GM19455 (cell line): ENCODE data around the gene EWSR1.
"Not testable (repeated sequence)": the region's sequence is repeated elsewhere in the genome, so short reads cannot be mapped to it uniquely, and the experiment has no call there.

Source experiments
- ATAC-seq: cut with Tn5 transposase; IDR thresholded peaks from one replicate; pipeline ENCODE4 v1.9.1; 2021; ENCODE audit not compliant: unreplicated experiment

The EWSR1 gene

DNA sequence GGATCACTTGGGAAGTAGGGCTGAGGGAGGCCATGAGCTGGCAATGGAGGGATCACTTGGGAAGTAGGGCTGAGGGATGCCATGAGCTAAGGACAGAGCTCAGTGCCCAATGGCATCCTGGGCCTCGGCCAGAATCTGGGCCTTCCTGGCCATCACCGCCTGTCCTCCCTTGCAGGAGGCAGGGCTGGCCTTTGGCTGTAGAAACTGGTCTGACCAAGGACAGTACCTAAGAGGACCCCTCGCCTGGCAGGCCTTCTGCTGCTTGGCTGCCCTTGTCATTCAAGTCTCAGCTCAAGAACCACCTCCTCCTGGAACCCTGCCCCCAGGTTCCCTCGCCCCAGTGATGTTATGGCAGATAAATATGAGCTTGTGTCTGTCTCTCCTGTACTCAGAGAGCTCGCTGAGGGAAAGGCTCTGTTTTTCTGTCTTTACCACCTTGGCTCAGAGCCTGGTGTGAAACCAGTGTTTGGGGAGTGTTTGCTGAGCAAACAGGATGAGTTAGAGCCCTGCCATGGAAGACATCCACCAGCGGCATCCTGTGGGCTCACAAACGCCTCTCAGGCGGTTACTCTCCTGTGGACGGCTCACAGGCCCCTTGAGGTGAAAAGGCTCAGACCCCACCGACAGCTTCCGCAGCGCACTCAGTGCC is 66.8 kb downstream of the EWSR1 start:
- ATAC-seq, result no peak

DNA sequence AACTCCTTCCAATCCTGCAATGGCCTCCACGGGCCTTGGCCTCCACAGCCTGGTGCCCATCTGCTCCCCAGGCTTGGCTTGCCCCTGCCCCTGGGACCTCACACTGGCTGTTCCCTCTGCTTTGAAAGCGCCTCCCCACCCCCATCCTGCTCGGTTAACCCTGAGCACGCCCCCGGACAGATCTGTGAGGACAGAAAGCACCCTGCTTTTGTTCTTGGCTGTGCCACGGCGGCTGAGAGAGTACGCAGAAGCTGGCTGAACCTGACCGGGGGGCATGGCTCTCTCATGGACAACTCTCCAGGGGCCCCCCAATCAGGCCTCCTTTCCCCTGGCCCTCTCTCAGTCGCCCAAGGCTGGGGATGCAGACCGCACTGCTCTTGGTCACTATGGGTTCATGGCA is 67.6 kb downstream of the EWSR1 start:
- no peak for ATAC-seq

DNA sequence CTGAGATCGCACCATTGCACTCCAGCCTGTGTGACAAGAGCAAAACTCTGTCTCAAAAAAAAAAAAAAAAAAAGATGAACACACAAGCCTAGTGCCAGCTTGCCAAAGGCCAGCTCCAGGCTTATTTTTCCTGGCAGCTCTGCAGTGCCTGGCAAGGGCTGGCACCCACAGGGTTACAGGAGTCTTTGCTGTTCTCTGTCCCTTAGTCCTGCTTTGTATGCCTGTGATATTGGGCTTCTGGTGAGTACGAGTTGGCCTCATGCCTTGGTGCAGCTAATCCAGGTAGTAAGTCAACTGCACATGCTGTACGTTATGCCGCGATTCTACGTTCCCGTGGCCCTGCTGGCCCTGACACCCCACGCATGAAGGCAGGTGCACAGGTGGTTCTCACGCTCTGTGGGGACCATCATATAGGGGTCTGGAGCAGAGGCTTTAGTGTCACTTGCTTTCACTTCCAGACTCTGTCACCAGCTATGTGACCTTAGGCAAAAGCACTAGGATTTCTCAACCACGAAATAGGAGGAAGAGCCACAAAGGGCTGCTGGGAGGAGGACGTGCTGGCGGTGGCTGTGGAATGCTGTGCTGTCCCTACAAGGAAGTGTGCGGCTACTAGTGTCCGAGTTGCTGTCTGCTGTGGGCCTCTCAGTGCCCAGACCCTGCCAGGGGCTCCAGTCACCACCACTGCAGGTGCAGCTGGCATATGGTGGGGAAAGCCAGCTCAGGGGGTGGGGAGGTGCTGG is 68.9 kb downstream of the EWSR1 start:
- no peak for ATAC-seq

DNA sequence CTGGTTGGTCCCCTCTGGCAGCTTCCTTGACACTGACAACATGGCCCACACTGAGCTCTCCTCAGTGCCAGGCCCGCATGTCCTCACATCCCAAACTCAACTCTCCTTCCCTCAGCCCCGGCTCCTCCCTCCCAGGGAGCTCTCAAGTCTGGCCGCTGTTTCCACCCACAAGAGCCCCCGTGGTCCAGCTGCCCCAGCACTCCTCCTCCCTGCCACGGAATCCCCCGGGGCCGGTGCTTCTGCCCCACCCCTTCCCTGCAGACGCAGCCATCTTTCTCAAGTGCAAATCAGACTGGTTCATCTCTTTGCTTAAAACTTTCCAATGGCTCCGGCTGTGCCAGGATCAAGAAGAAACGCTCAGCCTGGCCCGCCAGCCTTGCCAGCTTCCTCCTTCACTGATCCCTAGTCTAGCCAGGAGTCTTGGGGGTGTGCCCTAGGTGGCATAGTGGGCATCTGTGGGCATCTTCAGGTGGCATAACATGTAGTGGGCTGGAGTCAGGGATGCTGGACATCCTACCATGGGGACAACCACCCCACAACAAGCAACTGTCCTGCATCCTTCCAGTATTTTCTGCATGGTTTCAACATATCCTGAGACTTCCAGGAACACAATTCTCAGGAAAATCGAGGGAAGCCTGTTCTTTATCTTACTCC is 69.7 kb downstream of the EWSR1 start:
- ATAC-seq, result no peak

DNA sequence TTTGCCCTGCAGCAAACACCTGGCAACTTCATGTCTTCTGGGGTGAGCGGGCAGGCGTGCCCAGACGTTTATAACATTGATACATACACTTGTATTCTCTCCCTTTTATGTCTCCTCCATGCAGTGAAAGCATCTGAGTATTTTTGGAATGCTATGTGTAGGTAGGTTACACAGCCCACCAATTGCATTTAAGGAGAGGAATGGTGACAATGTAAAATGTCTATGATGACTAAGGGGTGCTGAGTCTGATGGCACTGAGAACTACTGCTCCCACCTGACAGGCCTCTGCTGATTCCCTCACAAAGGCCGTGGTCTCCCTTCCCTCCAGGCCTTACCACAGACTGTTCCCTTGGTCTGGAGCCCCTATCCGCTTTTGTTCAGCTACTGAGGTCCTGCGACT is 70.3 kb downstream of the EWSR1 start:
- ATAC-seq, result no peak

DNA sequence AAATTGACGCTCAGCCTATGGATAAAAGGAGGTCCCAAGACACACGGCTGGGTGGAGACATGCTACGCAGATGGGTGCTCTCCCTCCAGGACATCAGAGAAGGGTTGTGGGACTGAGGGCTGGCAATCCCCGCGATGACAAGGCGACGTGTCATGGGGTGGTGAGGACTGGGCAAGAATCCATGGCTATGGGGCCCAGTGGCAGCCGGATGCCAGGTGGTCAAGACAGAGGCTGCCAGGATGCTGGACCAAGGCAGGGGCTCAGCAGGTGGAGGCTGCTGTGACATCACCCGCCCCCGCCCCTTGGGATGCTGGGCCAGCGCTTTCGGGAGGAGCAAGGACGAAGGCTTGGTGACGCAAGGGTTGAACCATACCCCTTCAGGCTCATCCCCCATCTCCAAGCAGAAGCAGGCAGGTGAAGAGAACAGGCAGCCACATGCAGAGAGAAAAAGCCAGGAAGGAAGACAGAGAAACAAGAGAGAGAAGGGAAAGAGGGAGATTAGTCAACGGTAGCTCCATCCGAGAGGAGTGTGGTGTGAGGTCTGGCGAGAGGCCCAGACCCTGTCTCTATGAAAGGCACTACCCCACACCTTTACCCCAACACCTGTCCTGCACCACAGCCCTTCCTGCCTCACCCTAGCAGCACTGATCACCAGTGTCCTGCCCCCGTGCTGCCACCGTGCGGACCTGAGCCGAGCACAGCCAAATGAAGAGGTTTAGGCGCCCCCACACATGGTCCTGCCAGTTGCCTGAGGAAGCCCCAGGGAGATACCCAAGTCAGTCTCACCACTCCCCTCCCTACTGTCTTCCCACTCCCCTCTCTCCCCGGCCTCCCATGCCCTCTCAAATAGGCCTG is 71.5 kb downstream of the EWSR1 start:
- no peak for ATAC-seq

DNA sequence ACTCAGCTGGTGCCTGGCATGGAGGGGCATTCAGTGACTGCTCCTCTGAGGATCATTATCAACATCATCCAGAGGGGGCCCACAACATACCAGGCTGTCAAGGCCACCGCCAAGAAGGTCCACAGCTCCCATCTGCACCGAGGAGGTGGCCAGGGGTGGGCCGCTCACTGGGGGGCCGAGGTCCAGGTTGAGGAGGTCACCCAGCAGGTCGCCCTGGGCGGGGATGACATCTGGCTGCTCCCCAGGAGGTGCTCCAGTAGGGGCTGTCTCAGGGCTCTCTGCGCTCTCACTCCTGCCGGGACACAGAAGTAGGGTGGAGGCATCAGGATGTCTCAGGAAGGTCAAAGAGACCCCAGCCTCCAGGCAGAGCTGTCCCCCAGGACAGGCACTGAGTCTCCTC is 72.5 kb downstream of the EWSR1 start:
- no peak for ATAC-seq

DNA sequence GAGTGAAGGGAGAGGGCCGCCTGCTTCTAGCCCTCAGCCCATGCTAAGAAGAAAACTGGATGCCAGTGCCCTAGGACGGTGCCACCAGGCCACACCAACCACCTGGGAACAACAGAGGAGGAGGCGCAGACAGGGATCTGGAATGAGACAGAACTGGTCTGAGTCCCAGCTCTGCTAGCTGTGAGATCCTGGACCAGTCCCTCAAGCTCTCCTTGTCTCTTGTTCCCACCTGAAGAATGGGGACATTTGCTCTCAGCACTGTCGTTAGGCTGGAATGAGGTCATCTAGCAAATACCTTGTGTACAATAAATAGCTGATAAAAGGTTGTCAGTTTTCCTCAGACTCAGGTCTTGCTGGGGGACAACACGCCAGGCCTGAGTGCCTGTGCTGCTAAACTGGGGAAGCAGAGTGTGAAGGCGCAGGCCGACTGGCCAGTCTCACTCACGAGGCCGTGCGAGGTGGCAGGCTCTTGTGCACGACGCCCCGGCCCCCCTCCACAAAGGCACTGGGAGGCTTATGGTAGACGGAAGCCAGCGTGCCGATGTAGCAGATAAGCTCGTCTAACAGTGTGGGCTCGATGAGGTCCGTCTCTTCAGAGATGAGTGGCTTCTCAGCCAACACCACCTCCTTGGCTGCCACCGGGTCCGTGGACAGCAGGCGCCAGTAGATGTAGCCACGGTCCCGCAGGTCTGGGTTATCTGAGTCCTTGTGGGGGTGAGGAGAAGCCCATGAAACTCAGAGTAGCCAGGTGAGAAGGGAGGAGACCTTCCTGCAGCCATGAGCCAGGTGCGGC is 73.2 kb downstream of the EWSR1 start:
- no peak for ATAC-seq

DNA sequence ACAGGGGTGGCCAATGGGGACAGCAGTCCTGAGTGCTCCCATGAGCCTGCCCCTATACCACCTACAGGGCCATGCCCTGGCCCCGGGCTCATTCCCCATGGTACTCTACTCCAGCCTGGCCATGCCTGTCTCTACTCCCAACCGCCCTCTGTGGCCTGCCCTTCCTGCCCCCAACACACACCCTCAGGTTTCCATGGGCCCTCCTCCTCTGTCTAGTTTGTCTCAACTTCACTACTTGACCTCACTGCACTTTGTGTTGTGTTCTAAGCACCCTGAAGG is 73.7 kb downstream of the EWSR1 start:
- ATAC-seq, result no peak

DNA sequence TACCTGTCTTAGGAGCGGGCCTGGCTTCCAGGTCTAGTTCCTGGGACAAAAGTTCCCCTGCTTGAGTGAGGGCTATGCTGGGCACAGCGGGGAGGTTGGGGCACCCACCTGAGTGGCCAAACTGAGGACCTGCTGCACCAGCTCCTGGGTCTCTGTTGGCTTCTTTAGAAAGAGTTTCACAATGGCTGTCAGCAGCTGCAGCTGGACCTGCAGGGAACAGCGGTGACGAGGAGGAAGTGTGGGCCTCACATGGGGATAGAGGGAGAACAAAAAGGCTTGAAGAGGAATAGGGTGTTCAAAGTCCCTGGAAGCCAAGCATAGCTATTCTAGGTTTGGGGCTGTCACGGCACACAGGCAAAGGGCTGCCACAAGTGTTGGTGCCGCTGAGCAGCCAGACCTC is 74.1 kb downstream of the EWSR1 start:
- no peak for ATAC-seq

DNA sequence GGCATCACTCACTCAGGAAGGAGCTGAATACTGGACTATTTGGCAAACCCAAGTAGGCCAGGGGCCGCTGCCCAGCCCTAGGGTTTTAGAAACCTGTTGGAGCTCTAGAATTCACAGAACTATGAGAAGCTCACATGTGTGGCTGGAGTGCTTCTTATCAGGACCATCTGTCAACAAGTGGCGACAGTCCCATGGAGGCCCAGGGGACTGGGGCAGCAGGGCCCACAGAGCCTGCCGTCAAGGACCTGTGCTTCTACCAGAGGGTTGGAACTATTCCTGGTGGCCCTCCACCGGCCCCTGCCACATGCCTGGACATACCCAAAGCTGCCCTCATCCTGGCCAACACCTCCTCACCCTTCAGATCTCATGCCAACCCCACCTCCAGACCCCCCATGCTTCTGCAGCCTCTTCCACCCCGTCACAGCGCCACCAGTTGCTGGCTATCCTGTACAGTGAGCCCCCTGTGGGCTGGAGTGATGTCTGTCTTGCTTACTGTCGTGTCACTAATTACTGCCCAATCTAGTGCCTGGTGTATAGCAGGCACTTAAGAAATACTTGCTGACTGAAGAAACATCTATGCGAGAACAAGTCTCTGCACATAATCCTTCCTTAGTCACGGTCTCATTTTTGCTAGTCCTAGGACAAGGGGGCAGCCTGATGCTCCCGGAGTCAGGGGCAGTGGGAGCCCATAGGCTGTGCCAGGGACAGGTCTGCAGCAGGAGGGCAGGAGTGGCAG is 74.7 kb downstream of the EWSR1 start:
- ATAC-seq, result no peak

DNA sequence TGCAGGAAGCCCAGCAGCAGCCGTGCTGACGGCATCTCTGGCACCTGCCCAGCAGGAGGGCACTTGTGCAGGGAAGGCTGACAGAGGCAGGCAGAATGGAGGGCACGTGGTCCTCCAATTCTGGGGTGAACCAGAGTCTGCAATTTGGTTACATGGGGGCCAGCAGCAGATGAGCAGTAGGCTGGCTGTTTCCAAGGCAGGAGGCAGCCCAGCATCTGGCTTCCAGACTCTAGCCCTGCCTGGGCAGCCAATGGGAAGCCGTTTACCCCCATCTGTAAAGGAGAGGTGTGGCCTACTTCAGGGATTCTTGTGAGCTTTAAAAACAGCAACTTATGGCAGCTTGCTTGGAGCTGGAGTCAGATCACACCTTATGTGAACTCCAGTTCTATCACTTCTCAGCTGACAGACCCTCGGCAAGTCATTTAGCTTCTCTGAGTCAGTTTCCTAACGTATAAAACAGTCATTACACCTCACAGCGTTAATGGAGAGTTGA is 75.3 kb downstream of the EWSR1 start:
- ATAC-seq, result no peak

DNA sequence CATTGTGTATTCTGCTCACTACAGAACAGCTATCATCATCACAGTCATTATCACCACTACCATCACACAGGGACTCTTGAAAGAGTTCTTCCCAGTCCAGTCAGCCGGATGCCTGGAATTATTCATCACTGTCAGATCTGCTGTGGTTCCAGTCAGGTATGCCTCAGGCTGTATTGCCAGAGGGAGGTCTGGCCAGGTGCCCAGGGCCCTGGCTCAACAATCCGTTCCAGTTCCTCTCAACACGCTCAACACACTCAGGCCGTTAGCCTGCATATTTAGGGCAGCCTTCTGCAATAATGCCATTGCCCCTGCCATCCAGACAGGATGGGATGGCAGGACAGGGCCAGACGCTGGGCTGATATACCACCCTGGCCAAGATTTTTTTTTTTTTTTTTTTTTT is 76.1 kb downstream of the EWSR1 start:
- ATAC-seq, result no peak

DNA sequence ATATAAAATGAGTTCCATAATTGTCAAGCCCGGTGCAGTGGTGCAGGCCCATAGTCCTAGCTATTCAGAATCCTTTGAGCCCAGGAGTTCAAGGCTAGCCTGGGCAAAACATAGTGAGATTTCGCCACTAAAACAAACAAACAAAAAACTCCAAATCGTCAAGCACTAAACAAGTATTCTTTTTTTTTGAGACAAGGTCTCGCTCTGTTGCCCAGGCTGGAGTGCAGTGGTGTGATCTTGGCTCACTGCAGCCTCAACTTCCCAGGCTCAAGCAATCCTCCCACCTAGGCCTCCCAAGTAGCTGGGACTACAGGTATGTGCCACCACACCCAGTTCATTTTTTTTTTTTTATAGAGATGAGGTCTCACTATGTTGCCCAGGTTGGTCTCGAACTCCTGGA is 76.8 kb downstream of the EWSR1 start:
- ATAC-seq, result not testable (repeated sequence)

DNA sequence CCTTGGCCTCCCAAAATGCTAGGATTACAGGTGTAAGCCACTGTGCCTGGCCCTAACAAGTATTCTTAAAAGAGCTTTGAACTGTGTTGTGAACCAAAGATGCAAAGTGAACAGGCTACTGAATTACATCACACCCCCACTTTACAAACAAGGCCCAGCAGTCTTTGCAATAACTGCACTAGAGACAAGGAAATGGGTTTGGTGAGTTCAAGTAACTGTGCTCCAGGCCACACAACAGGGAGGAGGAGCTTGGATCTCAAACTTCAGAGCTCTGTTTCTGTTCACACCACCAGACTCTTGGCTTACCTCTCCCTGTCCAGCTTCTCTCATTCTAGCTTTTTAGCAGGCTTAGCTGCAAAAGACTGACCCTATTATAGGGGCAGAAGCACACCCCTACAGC is 77.9 kb downstream of the EWSR1 start:
- ATAC-seq, result no peak

DNA sequence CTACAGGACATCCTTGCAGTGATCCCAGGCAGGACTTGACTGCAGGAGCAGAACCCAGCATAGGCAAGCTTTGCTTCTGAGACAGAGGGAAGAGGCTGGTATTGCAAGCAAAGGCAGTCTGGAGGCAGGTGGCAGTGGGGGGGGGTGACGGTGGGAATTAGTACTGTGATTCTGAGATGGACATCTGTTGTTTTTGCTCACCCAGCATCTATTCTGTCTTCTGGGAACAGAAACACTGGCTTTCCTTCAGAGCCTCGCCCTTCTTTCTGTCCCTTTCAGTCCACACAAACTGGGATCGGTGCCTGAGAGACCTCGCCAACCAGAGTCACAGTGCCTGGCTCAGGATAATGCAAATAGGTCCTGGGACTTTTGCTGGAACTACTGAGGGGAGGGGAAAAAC is 78.6 kb downstream of the EWSR1 start:
- no peak for ATAC-seq

DNA sequence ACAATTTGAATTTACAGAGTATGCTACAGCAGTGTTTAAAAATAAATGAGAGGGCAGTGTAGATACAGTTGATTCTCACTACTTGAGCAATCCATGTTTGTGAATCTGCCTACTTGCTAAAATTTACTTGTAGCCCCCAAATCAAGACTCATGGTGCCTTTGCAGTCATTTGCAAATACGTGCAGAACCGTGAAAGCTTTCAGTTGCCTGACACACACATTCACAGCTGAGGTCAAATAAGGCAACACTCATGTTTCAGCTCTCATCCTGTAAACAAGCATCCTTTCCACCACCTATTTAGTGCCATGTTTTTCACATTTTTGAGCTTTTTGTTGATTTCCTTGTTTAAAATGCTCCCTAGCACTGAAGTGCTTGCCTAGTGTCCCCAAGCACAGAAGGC is 80.0 kb downstream of the EWSR1 start:
- no peak for ATAC-seq

DNA sequence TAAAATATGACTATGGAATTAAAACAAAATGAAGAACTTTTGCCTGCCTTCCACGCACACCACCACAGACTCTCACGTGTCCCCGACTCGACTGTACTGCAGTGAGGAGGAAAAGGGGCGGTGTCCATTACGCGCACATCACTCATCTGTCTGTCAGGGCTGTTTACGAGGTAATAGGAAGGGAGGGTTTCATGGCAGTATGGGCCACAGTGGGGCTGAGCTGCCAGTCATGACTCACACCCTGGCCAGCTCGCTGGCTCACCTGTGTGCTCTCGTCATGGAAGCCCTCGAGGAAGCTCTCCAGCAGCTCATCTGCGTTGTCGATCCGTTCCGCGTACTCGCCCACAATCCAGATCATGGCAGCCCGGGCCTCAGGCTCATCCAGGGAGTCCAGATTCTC is 80.9 kb downstream of the EWSR1 start:
- no peak for ATAC-seq
